NB4 (cell line): ENCODE results near the gene QSOX1.

Experiments
- DNase-seq: peaks from one replicate; pipeline ENCODE4 v3.0.0; 2010; ENCODE audit warnings: low read depth
- H3K4me3 ChIP-seq: one replicate; pipeline ENCODE4 v1.5.1; 2011; ENCODE audit warnings: mild to moderate bottlenecking, low read depth, low read length, moderate library complexity
- CTCF ChIP-seq: IDR thresholded peaks from one replicate; pipeline ENCODE4 v1.5.1; 2012; ENCODE audit warnings: low read depth, low read length
- MAX ChIP-seq: IDR thresholded peaks from 2 replicates; pipeline ENCODE4 v1.6.1; 2011; ENCODE audit warnings: low read depth, low read length
- MYC ChIP-seq: IDR thresholded peaks from 2 replicates; pipeline ENCODE4 v1.6.1; 2011; ENCODE audit warnings: low read depth, low read length
- POLR2A ChIP-seq: IDR thresholded peaks from 2 replicates; pipeline ENCODE4 v1.6.1; 2011; ENCODE audit warnings: mild to moderate bottlenecking; ENCODE audit not compliant: insufficient read length; ENCODE audit errors: extremely low read depth

The QSOX1 gene

GRCh38 chr1:180190091-180190490 lies 35.4 kb downstream of the QSOX1 start:
- no peak overlapping the region for H3K4me3 ChIP-seq
- no peak for DNase-seq
- TF ChIP-seq POLR2A (no peak), MYC (no peak), MAX (no peak), CTCF (no peak)

- peak; percentile 75 for DNase-seq
- no peak overlapping the region for H3K4me3 ChIP-seq
- no peak for TF ChIP-seq POLR2A
- TF ChIP-seq MYC: 0 out of 2 replicates have a peak, but pooled peaks have one; percentile 33
Observed at GRCh38 chr1:180192172-180192571, 37.5 kb downstream of the QSOX1 start.

GRCh38 chr1:180193141-180194047 lies 38.7 kb downstream of the QSOX1 start:
- H3K4me3 ChIP-seq: no peak overlapping the region
- DNase-seq: no peak
- TF ChIP-seq POLR2A: no peak

GRCh38 chr1:180194048-180194425 lies 39.4 kb downstream of the QSOX1 start:
- no peak for TF ChIP-seq MAX
- no peak for TF ChIP-seq POLR2A
- TF ChIP-seq MYC: no peak
- TF ChIP-seq CTCF: no peak
- H3K4me3 ChIP-seq: no peak overlapping the region
- DNase-seq: no peak

- DNase-seq: peak; percentile 55
- H3K4me3 ChIP-seq: no peak overlapping the region
- TF ChIP-seq POLR2A: no peak
- TF ChIP-seq MAX: peak; percentile 34; the same call in 1 of the 2 replicates
- no peak for TF ChIP-seq MYC
- no peak for TF ChIP-seq CTCF
Observed at GRCh38 chr1:180194546-180195207, 40.0 kb downstream of the QSOX1 start.

- no peak overlapping the region for H3K4me3 ChIP-seq
- DNase-seq: no peak
- TF ChIP-seq MAX (no peak), POLR2A (no peak), CTCF (no peak), MYC (no peak)
Observed at GRCh38 chr1:180195401-180195800, 40.7 kb downstream of the QSOX1 start.
